Measurements from ENCODE around the gene HBM.

DNA sequence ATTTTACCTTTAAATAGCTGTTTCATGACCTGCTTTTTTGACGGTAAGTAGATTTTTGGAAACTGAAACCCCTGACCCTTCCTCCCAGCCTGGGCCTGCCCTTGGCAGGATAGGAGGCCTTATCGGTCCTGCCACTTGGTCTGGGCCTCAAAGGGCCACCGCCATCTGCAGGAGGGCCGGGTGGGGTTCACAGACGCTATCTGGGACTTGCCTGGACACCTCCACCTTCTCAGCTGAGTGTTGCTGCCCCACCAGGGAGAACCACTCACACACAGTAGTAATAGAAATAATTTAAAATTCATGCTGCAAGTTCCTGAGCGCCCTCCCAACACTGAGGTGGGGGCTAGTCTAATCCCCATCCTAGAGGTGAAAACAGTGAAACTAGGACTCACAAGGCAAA, 22.7 kb upstream of the HBM start:
- TF ChIP-seq ZNF610 (tag by site-specific recombination; IDR thresholded peaks at IDR 0.05; ENCODE audit: borderline replicate concordance) (no peak), ZBTB20 (tag by site-specific recombination; IDR thresholded peaks at IDR 0.05) (no peak), TCF7L2 (IDR thresholded peaks at IDR 0.05; ENCODE audit: borderline replicate concordance, low read depth, low read length) (no peak), ZNF274 (IDR thresholded peaks at IDR 0.05; ENCODE audit: low read length) (no peak), ZNF274 (tag by site-specific recombination; IDR thresholded peaks at IDR 0.05; ENCODE audit: borderline replicate concordance) (no peak)
- TF ChIP-seq, protein P1, sequence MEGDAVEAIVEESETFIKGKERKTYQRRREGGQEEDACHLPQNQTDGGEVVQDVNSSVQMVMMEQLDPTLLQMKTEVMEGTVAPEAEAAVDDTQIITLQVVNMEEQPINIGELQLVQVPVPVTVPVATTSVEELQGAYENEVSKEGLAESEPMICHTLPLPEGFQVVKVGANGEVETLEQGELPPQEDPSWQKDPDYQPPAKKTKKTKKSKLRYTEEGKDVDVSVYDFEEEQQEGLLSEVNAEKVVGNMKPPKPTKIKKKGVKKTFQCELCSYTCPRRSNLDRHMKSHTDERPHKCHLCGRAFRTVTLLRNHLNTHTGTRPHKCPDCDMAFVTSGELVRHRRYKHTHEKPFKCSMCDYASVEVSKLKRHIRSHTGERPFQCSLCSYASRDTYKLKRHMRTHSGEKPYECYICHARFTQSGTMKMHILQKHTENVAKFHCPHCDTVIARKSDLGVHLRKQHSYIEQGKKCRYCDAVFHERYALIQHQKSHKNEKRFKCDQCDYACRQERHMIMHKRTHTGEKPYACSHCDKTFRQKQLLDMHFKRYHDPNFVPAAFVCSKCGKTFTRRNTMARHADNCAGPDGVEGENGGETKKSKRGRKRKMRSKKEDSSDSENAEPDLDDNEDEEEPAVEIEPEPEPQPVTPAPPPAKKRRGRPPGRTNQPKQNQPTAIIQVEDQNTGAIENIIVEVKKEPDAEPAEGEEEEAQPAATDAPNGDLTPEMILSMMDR (tag by site-specific recombination; IDR thresholded peaks at IDR 0.05) = no peak
- TF ChIP-seq, protein P2, sequence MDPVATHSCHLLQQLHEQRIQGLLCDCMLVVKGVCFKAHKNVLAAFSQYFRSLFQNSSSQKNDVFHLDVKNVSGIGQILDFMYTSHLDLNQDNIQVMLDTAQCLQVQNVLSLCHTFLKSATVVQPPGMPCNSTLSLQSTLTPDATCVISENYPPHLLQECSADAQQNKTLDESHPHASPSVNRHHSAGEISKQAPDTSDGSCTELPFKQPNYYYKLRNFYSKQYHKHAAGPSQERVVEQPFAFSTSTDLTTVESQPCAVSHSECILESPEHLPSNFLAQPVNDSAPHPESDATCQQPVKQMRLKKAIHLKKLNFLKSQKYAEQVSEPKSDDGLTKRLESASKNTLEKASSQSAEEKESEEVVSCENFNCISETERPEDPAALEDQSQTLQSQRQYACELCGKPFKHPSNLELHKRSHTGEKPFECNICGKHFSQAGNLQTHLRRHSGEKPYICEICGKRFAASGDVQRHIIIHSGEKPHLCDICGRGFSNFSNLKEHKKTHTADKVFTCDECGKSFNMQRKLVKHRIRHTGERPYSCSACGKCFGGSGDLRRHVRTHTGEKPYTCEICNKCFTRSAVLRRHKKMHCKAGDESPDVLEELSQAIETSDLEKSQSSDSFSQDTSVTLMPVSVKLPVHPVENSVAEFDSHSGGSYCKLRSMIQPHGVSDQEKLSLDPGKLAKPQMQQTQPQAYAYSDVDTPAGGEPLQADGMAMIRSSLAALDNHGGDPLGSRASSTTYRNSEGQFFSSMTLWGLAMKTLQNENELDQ (tag by site-specific recombination; IDR thresholded peaks at IDR 0.05; ENCODE audit: low read depth) = no peak
- TF ChIP-seq, protein P3, sequence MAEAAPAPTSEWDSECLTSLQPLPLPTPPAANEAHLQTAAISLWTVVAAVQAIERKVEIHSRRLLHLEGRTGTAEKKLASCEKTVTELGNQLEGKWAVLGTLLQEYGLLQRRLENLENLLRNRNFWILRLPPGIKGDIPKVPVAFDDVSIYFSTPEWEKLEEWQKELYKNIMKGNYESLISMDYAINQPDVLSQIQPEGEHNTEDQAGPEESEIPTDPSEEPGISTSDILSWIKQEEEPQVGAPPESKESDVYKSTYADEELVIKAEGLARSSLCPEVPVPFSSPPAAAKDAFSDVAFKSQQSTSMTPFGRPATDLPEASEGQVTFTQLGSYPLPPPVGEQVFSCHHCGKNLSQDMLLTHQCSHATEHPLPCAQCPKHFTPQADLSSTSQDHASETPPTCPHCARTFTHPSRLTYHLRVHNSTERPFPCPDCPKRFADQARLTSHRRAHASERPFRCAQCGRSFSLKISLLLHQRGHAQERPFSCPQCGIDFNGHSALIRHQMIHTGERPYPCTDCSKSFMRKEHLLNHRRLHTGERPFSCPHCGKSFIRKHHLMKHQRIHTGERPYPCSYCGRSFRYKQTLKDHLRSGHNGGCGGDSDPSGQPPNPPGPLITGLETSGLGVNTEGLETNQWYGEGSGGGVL (tag by site-specific recombination; IDR thresholded peaks at IDR 0.05) = no peak
- TF ChIP-seq, protein P4, sequence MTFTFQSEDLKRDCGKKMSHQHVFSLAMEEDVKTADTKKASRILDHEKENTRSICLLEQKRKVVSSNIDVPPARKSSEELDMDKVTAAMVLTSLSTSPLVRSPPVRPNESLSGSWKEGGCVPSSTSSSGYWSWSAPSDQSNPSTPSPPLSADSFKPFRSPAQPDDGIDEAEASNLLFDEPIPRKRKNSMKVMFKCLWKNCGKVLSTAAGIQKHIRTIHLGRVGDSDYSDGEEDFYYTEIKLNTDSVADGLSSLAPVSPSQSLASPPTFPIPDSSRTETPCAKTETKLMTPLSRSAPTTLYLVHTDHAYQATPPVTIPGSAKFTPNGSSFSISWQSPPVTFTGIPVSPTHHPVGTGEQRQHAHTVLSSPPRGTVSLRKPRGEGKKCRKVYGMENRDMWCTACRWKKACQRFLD (tag by site-specific recombination; IDR thresholded peaks at IDR 0.05) = no peak

All from HEK293 (cell line).